HuH-7 (cell line): ENCODE results near the gene PNPLA1.

Experiments used
- DNase-seq: peaks from one replicate; pipeline ENCODE4 v3.0.0; 2011; ENCODE audit warnings: low spot score

PNPLA1 gene

DNA sequence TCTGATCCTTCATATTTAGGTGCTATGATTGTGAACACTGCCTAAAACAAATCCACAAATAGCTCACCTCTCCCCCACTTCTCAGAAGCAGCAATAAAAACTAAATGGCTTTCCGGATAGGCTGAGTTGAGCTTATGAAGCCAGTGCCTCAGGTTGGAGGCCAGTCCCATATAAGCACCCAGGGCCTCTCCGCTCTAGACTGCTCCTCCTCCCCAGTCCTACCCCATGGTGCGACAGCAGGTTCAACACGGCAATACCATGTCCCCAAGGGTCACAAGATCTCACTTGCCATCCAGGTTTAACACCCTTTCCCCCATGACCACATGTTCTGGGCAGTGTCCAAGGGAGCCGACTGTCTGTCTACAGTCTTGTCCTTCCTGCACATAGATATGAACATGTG lies 46.1 kb downstream of the PNPLA1 start:
- DNase-seq = no peak

DNA sequence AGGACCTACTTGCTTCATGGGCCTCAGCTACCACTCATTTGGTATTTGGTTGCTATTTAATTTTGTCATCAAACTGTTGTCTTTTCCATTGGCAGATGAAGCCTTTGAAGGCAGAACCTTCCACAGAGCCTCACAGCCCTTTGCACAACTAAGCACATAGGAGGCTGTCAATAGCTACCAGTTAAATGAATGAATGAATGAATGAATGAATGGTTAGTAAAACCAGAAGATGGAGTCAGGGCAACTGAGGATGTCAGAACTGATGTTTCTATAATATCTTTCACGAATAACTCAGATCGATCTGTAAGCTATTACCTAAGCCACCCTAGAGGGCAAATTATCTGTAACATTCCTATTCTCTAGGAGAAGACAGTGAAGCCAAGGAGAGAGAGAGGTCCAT lies 47.8 kb downstream of the PNPLA1 start:
- no peak for DNase-seq

DNA sequence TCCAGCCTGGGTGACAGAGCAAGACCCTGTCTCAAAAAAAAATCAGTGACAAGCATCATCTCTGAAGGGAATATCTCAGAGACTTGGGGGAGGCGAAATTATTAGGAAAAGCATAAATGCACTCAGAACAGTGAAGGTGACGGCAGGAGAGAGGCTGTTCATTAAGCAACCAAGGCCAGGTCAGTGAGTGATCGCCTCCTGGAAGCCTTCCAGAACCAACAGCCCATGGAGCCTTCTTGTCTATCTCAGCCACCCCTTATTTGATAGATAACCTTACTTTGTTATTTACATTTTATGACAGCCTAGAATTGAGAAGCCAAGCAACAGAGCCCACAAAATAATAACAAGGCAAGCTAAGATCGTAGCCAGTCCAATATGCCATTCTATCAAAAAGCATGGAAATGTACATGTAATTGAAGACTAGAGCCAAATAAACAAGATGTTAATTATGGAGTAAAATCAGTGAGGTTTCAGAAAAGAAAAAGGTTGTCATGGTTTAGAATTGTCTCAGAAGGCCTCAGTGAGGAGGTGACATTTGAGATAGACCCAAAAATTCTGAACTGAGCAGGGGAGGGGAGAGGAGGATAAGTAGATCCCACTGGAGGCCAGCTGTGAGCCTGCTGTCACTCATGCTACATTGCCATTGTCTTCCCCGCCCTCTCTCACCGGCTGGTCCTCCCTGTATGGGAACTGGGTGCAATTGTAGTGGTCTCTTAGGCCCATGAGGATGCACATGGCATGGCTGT lies 49.0 kb downstream of the PNPLA1 start:
- DNase-seq = no peak

DNA sequence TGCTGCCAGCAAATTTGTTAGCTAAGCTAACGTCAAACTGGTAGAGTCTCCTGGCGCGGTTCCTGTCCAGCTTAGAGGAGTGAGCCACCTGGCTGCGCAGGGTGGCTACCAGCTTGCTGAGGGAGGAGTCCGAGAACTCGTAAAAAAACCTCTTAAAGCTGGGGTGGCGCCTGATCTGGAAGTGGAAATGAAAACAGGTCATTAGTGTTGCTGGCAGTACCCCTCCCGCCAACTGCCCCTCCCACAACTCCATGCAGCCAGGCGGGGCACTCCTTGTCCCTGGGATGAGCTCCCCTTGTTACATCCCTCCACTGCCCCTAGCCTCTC lies 49.5 kb downstream of the PNPLA1 start:
- no peak for DNase-seq

DNA sequence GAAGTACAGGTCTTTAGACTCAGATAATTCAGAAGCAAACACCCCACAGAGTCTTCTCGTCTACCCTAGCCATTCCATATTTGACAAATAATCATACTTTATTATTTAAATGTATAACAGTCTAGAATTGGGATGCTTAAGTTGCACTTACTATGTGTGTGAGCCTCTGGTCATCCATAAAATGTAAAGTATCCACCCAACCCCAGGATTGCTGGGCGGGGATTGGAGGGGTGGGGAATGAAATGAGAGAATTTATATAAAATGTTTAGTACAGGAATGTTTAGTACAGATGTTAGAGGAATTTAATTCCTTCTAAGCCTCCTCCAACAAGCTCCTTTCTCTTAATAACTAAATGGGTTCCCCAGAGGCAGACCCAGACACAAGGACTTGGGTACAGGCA lies 50.0 kb downstream of the PNPLA1 start:
- no peak for DNase-seq

DNA sequence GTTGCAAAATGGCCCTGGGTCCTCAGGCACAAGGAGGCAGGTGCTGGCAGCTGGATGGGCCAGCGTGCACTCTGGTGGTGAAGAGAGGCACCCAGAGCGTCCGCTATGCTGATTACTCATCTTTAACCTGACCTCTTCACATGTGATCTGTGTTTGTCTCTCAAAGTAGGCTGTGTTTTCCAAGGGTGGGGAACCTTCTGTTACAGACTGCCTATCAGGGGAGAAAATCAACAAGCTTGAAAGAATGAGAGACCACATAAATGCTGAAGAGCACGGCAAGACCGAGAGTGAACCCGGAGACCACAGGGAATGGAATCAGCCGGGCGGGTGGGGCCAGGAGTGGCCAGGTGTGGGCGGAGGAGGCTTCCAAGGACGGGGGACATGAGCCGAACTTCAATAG lies 50.6 kb downstream of the PNPLA1 start:
- no peak for DNase-seq

DNA sequence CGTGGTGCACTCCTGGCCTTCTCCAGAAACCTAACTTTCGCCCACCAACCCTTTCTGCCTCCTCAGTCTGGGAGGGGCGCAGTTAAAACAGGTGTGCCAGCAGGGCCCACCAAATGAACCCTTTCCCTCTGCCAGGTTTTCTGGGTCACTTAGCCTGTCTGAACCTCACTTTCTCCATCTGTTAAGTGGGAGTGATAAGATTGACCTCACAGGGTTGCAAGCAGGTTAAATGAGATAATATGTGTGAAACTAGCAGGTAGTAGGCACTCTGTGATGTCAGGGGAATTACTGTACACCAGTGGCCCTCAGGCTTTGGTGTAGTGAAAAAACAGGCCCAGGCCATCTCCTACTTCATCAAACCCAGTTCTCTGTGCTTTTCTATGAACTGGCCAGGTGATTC lies 52.7 kb downstream of the PNPLA1 start:
- no peak for DNase-seq

DNA sequence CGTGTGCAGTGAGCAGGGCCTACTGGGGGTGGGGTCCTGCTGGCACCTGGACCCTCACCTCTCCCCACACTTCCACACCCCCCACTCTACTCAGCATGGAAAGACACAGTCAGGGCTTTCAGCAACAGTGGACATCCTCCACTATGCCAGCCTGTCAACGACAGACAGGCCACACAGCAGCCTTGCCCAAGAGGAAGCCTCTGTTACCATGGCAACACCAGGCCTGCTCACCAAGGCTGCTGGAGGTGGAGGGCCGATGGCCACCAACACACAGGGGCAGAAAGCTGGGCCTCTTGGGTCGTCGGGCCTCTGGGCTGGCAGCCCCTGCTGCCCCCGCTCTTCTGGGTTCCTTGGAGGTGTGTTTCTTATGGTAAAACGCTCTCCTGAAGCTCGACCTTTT lies 53.2 kb downstream of the PNPLA1 start:
- no peak for DNase-seq

DNA sequence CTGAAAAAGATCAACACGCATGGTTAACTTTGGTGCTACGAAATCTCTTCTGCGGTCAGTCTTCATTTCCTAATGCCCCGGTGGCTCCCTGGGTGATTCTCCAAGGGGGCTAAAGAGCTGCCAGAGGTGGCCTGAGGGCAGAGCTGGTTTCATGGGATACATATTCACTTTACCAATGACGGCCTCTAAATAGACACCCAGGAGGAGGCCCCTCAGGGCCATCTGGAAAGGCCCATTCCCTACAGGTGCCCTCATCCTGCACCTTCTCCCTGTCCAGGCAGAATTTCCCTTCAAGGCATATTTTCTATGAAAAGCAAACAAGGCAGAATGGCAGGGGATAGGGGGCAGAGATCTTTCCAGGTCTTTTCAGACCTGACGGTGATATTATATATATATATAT lies 54.3 kb downstream of the PNPLA1 start:
- no peak for DNase-seq

DNA sequence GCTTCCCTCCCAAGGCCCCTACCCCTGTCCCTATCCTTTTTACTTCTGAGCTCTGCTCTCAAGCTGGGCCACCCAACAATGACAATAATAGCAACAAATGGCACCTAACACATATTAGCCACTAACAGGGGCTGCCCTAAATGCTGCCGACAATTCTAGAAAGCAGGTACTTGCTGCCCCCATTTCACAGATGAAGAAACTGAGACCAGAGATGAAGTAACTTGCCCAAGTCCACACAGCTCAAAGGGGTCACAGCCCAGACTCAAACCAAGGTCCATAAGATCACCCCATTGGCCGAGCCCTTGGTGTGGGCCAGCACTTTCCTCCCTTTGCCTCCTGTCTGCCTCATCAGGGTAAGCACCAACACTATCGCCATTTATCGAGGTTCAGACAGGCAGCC lies 54.9 kb downstream of the PNPLA1 start:
- no peak for DNase-seq

DNA sequence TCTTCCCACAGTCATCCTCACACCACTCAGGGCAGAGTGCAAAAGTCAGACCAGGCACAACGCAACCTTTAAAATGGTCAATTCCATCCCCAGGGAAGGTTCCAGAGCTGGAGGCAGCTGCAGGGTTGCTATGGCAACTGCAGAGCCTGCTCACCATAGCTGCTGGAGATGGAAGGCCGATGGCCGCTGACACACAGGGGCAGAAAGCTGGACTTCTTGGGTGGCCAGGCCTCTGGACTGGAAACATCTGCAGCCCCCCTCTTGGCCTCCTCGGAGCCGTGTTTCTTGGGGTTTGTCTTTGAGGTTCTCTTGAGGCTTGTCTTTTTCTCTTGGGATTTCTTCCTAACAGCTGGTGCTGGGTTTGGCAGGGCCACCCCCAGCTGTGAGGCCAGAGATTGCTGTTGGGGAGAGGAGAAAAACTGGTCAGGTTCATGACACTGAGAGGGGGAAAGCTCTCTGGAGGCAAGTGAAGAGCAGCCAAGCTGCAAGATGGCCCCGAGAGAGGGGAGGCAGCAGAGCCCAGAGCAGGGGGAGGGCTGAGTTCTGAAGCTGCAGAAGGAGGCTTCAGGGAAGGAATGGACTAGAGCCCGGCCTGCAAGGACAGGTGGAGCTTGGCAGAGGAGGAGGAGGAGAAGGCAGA lies 56.6 kb downstream of the PNPLA1 start:
- DNase-seq = no peak

DNA sequence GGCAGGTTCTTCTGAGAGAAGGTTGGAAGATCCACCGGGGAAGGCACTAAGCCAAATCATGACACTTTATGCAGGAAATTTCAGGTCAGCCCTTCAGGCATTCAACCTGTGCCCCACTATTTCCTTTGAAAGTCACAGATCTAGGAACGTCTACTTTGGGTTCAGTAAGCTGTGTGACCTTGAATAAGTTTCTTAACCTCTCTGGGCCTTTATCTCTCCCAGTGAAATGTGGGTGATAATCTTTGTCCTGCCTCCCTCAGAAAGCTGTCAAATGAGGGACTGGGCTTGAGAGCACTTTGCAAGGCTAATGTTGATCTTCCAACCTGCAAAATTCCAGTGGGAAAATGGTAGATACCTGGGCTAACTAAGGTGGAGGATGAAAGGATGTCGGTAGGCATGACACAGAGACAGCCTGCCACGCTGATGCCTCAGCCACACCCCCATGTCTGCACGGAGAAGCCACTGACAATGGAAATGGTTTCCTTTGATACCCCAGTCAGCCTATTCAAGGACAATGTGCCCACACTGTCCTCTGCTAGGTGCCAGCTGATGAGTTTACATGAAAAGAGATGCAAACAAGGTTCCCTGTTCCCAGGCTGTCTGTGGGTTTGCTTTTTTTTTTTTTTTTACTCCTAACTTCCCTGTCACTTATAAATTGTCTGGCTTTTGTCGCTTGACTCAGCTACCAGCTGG lies 57.5 kb downstream of the PNPLA1 start:
- DNase-seq = no peak

DNA sequence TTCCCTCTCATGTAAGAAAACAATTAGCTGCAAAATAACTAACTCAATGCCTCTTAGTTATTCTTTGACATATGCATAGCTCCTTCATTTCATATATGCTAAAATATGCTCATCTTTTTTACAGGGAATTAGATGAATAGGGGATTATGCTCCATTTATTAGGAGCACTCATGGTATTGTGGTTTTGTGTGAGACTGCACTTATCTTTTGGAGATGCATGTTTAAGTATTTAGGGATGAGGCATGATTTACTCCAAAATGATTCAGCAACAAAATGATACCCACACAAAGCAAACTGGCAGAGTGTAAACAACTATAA lies 58.0 kb downstream of the PNPLA1 start:
- no peak for DNase-seq

DNA sequence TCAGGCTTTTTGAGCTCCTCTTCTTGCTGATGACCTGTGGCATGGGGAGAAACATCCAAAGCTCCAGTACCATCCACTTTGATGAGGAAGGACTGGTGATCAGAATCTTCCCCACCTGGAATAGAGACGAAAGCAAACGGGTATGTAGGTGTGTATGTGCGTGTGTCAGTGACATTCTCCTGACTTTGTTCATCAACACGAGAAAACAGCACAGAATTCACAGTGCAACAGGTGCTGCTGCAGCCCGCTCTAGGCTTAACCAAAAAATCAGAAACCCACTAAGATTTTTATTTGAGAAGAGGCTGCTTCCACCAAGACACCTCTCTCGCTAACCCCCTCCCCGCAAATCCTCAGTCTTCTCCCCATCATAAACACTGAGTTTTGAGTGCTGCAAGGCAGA lies 58.7 kb downstream of the PNPLA1 start:
- no peak for DNase-seq

DNA sequence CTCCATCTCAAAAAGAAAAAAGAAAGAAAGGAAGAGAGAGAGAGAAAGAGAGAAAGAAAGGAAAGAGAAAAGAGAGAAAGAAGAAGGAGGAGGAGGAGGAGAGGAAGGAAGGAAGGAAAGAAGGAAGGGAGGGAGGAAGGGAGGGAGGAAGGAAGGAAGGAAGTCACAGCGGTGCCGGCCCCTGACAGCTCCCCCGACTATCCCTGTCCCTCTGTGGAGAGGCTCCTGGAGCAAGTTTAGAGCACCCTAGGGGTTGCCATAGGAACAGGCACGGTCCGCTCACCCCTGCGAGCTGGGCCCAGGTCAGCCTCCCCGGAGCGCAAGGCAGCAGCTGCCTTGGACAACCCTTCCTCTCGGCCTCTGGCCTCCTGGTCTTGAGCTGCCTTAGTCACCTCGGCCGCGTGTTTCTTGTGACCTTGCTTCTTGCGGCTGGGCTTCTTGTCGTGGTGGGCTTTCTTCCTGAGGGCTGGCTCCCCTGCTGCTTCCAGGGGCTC lies 60.0 kb downstream of the PNPLA1 start:
- DNase-seq = no peak

DNA sequence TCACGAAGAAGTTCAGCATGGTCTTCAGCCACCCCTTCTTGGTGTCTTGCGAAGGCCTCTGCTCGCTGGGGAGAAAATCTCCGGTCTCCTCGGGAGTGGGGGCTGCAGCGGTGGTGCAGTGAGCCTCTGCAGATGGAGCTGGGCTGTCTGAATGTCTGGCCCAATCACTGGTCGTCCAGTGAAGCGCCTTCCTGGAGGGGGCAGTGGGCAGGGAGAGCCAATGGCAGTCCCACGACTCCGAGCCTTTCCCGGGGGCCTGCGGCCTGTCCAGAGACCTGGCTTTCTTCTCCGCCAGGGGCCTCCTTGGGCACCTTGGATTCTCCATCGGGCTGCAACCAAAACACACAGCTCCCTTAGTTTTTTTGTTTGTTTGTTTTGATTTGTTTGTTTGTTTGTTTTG lies 60.5 kb downstream of the PNPLA1 start:
- DNase-seq = no peak

DNA sequence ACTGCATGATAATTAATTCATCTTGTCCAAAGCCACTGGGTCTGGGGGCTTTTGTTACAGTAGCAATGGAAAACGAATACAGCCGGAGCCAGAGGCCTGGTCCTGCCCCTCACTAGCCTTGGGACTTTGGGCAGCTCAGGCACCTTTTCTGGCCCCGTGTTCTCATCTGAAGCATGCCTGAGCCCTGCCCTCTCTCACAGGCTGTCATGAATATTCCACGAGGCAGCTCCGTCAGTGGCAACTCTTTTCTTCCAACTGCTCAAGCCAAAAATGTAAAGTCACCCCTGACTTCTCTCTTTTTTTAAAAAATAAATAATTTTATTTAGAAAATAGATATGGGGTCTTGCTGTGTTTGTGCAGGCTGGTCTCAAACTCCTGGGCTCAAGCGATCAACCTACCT lies 61.5 kb downstream of the PNPLA1 start:
- no peak for DNase-seq

DNA sequence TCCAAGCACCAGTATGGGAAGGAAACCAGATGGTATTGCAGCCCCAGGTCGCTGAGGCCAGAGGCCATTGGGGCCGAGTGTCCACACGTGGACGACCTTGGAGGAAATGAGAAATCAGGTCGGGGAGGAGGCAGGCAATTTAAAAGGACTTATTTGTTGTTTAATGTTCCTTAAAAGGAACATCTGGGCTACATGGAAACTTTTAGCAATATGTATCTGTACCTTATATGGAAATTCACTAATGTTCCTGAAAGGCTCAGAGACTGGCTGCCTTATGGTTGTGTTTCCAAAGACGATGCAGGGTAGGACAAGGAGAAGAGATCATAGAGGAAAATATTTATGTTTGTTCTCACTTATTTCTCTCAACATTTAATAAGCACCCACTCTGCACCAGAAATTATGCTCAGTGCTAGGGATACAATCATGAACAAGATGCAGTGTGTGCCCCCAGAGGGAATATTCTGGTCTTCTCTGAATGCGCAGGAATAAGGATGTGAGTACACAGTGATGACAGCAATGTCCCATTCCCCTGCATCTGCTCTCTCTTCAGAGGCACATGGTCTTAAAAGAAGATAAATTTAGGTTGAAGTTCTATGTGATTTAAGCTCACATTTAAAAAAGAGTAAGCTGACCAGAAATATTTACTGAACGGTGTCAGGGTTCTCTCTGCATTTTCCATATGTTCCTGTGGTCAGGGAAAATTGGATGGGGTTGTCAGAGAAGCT lies 63.5 kb downstream of the PNPLA1 start:
- DNase-seq = no peak

DNA sequence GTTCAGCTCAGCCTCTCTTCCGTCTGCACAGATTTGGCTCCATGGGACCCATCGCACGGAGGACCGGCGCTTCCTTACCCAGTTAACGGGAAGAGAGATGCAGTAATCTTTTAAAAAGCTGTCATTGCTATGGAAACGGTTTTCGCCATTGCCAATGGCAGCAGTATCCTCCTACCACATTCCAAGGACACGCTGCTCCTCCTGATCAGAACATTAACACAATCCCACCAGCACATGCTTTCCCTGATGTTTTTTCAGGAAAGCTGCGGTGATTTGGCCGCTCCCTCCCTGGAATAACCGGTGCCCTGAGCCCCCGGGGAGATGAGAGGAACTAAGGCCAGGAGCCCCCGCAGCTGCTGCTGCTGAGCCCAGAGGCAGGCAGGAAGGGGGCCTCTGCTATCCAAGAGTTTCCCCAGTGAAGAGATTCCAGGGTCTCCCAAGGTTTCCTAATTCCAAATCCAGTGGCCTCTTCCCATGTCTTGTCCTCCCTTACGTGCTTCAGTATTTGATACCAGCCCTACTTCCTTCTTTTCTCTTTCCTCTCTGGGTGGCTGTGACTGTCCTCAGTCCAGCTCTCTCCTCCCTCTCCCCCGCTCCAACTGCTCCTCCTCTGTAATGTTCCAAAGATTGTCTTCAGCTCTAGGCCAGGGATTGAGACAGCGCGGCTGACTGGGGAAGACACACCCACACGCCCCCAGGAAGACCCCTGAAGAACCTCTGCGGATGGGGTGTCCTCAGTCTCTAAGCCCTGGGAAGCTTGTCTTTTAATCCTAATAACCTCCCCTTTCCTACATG lies 64.3 kb downstream of the PNPLA1 start:
- DNase-seq = no peak

DNA sequence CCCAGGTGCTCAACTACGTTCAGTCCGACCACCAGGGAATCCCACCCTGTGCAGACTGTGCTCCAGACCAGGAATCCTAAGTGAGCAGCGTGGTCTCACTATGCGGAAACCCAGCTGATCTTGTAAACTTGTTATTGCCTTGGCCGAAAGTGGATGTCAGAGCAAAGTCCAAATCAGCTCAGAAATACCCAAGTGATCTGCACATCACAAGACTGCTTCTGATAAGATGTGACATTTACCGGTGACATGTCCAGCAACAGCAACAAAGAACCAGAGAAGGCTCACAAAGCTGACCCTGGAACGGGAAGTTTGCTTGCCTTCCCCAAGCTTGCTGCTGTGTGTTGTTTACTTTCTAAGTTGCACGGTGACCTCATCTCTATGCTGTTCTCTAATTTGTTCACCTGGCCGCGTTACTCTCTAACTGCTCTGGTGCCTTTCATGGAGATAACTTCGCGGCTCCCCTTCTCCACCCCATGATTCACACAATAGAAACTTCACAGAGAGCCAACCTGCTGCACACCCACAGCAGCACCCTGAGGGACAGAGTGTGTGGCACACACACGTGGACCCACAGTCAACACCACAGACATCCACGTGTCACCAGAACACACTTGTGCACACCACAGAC lies 65.1 kb downstream of the PNPLA1 start:
- no peak for DNase-seq

DNA sequence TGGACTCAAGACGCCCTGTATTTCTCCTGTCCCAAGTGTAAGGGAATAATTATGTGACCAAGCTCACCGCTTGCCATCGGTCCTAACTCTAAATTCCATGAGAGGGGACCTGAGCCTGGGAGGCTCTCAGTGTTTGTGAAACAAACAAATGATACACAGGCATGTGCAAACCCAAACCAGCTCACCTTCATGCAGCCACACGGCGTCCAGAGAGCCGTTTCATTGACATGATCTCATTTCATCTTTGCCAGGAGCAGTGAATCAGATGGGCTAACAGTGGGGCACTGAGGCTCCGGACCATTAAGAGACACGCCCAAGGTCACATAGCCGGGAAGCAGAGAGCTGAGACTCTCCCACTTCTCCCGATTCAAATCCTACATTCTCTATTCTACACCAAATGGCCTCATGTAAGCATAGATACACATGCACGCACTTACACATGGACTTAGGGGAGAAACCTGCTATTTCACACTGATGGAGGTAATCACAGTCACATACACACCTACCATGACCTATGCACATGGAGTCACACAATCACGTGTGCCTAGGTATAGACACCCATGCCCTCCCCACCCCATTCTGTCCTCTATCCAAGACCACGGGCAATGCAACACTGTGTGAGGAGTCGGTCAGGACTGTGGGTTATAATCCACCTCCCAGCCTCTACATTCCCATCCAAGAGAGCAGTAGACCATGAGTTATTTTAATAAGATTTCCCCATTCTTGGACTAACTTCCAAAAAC lies 65.8 kb downstream of the PNPLA1 start:
- DNase-seq = no peak
